Measurements from ENCODE around the gene SLC13A3. TPM values are rescaled to one million over a fixed set of nuclear protein-coding genes. Genes with fewer than 3 reads are reported as not detected.

The SLC13A3 gene
- total and polyA plus RNA-seq, 2 donors (not counting 3 experiments of a cell fraction or from before 2014, with no cell fraction given) = 0.11 to 0.40 TPM

DNA sequence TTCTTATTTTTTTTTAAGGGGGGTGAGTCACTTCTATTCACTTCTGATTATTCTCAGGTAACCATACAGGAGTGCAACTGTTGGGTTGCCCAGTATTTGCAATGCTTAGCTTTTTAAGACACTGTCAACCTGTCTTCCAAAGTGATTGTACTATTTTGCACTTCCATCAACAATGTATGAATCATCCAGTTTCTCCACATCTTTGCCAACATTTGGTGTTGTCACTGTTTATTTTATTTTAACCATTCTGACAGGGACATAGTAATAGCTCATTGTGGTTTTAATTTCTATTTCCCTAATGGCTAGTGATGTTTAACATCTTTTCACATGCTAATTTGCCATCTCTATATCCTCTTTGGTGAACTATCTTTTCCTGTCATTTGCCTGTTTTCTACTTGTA is 1.4 kb upstream of the SLC13A3 start:
- Histone ChIP-seq H4K20me1 (replicated peaks; ENCODE audit: control insufficient read depth, extremely low read depth, insufficient read depth, low read length) (no peaks in the 10 kb centered on the region), H3K36me3 (ENCODE audit: control insufficient read depth in 2 of 2, extremely low read depth in 1 of 2, insufficient read depth in 2 of 2, low read length in 2 of 2) (no peaks in the 10 kb centered on the region), H3K27me3 (ENCODE audit: control insufficient read depth in 2 of 2, insufficient read depth in 2 of 2, low read length in 2 of 2) (peaks cover 3 to 16% of the 10 kb centered on the region in 2 experiments), H3K79me2 (ENCODE audit: control insufficient read depth, insufficient read depth, low read length) (no peaks in the 10 kb centered on the region), H3K9me1 (replicated peaks; ENCODE audit: control insufficient read depth, extremely low read depth, insufficient read depth, low read length) (no peaks in the 10 kb centered on the region), H3K27ac (ENCODE audit: insufficient read depth, low read depth, low read length) (no peak overlapping the region), H3K9ac (replicated peaks; ENCODE audit: extremely low read depth, insufficient read depth, low read length) (no peak overlapping the region), H3K9me3 (replicated peaks; ENCODE audit: control insufficient read depth, insufficient read depth, low read length) (no peaks in the 10 kb centered on the region), H3K4me1 (ENCODE audit: control insufficient read depth, extremely low read depth, insufficient read depth, low read length) (no peaks in the 10 kb centered on the region), H3K4me2 (ENCODE audit: insufficient read depth, low read length) (no peak overlapping the region), H3K4me3 (replicated peaks in 1 of 3; ENCODE audit: insufficient read depth in 1 of 3, low read depth in 1 of 3, low read length in 3 of 3) (no peak overlapping the region), H2AFZ (ENCODE audit: low read depth, low read length) (no peak overlapping the region)
- ChIA-PET CTCF (interaction anchor here (0.8 to 1.7 kb wide), 2 partner anchors 9 to 24 kb away, joined by 3 to 4 read pairs; no protein-coding TSS in a partner anchor), POLR2A (no interaction called here)
- DNase-seq (ENCODE audit: low read depth, low spot score) (no peak), FAIRE-seq (no peak)
- TF ChIP-seq, protein P1, sequence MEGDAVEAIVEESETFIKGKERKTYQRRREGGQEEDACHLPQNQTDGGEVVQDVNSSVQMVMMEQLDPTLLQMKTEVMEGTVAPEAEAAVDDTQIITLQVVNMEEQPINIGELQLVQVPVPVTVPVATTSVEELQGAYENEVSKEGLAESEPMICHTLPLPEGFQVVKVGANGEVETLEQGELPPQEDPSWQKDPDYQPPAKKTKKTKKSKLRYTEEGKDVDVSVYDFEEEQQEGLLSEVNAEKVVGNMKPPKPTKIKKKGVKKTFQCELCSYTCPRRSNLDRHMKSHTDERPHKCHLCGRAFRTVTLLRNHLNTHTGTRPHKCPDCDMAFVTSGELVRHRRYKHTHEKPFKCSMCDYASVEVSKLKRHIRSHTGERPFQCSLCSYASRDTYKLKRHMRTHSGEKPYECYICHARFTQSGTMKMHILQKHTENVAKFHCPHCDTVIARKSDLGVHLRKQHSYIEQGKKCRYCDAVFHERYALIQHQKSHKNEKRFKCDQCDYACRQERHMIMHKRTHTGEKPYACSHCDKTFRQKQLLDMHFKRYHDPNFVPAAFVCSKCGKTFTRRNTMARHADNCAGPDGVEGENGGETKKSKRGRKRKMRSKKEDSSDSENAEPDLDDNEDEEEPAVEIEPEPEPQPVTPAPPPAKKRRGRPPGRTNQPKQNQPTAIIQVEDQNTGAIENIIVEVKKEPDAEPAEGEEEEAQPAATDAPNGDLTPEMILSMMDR (IDR thresholded peaks at IDR 0.05; ENCODE audit: extremely low read depth in 1 of 2, insufficient read depth in 1 of 2, low read depth in 1 of 2, low read length in 2 of 2) = no peak
- TF ChIP-seq FOS (IDR thresholded peaks at IDR 0.05; ENCODE audit: borderline replicate concordance, insufficient read depth, low read length) = no peak
- dilution Hi-C loops (cut with MboI; ENCODE audit: extremely low pct_ligation_motif_present, low sequenced_read_pairs) (no loop called here), intact Hi-C loops (cut with micrococcal nuclease) (no loop called here)
- no TSS peak for BruUV-seq (replicated peaks)

DNA sequence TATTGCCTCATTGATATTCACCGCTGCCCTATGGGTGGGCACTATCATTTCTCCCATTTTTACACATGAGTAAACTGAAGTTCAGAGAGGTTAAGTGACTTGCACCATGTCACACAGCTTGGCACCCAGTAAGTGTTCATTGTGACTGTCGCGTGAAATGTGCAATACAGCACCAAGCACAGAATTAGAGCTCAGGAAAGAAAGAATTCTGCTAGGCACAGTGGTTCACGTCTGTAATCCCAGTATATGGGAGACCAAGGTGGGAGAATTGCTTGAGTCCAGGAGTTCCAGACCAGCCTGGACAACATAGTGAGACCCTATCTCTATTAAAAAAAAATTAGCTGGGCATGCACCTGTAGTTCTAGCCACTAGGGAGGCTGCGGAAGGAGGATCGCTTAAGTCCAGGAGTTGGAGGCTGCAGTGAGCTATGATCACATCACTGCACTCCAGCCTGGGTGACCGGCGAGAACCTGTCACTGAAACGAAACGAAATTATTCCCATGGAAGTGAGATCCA is 626 bp downstream of the SLC13A3 start:
- Histone ChIP-seq H3K9ac (replicated peaks; ENCODE audit: extremely low read depth, insufficient read depth, low read length) (no peak overlapping the region), H3K9me3 (replicated peaks; ENCODE audit: control insufficient read depth, insufficient read depth, low read length) (no peaks in the 10 kb centered on the region), H2AFZ (ENCODE audit: low read depth, low read length) (no peak overlapping the region), H3K4me2 (ENCODE audit: insufficient read depth, low read length) (no peak overlapping the region), H3K27ac (ENCODE audit: insufficient read depth, low read depth, low read length) (no peak overlapping the region), H3K79me2 (ENCODE audit: control insufficient read depth, insufficient read depth, low read length) (no peaks in the 10 kb centered on the region), H3K4me1 (ENCODE audit: control insufficient read depth, extremely low read depth, insufficient read depth, low read length) (no peaks in the 10 kb centered on the region), H4K20me1 (replicated peaks; ENCODE audit: control insufficient read depth, extremely low read depth, insufficient read depth, low read length) (no peaks in the 10 kb centered on the region), H3K36me3 (ENCODE audit: control insufficient read depth in 2 of 2, extremely low read depth in 1 of 2, insufficient read depth in 2 of 2, low read length in 2 of 2) (no peaks in the 10 kb centered on the region), H3K9me1 (replicated peaks; ENCODE audit: control insufficient read depth, extremely low read depth, insufficient read depth, low read length) (no peaks in the 10 kb centered on the region), H3K27me3 (ENCODE audit: control insufficient read depth in 2 of 2, insufficient read depth in 2 of 2, low read length in 2 of 2) (peaks cover 3 to 16% of the 10 kb centered on the region in 2 experiments), H3K4me3 (replicated peaks in 1 of 3; ENCODE audit: insufficient read depth in 1 of 3, low read depth in 1 of 3, low read length in 3 of 3) (no peak overlapping the region)
- FAIRE-seq = no peak
- DNase-seq (ENCODE audit: low read depth, low spot score) = no peak
- intact Hi-C loops (cut with micrococcal nuclease) (no loop called here), dilution Hi-C loops (cut with MboI; ENCODE audit: extremely low pct_ligation_motif_present, low sequenced_read_pairs) (no loop called here)
- TF ChIP-seq POLR2A (IDR thresholded peaks at IDR 0.05; ENCODE audit: low read depth, low read length) = no peak
- no peak for TF ChIP-seq EZH2 (IDR thresholded peaks at IDR 0.05; ENCODE audit: borderline replicate concordance, low read depth, low read length, severe bottlenecking)
- TF ChIP-seq POLR2AphosphoS5 (IDR thresholded peaks at IDR 0.05; ENCODE audit: insufficient read depth, low read depth, low read length) = no peak
- TF ChIP-seq MYC (IDR thresholded peaks at IDR 0.05; ENCODE audit: low read depth, low read length) = no peak
- ChIA-PET CTCF (no interaction called here), POLR2A (no interaction called here)
- BruUV-seq (replicated peaks) = no TSS peak
